ENCODE results near the gene SCYGR7. TPM values are rescaled to one million over a fixed set of nuclear protein-coding genes. Genes with fewer than 3 reads are reported as not detected.

SCYGR7 gene
- total RNA-seq, 1 donor from 2014 or later: not detected

Other genes with a start within 250 kb of the SCYGR7 start
- not detected in 2 replicates for gene SCYGR2, start 129.4 kb upstream of the SCYGR7 start, total RNA-seq
- not detected in 2 replicates for gene SCYGR3, start 113.5 kb upstream of the SCYGR7 start, total RNA-seq
- gene SCYGR4, start 110.8 kb upstream of the SCYGR7 start, total RNA-seq: not detected in 2 replicates
- not detected in 2 replicates for gene SCYGR5, start 61.5 kb upstream of the SCYGR7 start, total RNA-seq
- 34.3 and 36.4 TPM in 2 replicates for gene SLC19A3, start 10.3 kb upstream of the SCYGR7 start, total RNA-seq
- gene SCYGR6, start 3.6 kb upstream of the SCYGR7 start, total RNA-seq: not detected in 2 replicates
- not detected in 2 replicates for gene SCYGR8, start 17.6 kb downstream of the SCYGR7 start, total RNA-seq
- gene CCL20, start 85.5 kb downstream of the SCYGR7 start, total RNA-seq: not detected in 2 replicates
- 0.42 TPM in 1 of 2 replicates, not detected in the other for gene DAW1, start 143.3 kb downstream of the SCYGR7 start, total RNA-seq

Data from progenitor cell of endocrine pancreas (in vitro differentiated cells).